Suprapubic skin (tissue), 4 donors: ENCODE results near the gene B3GALT6. TPM values are rescaled to one million over a fixed set of nuclear protein-coding genes. Genes with fewer than 3 reads are reported as not detected.

Source experiments
- DNase-seq, 2 donors: peaks; one replicate each; pipeline ENCODE4 v3.0.0-alpha.2; 2019; ENCODE audit warnings: low spot score in 2 of 2
- H3K27ac ChIP-seq: fragments of 200-600 bp; sonication (generic); one replicate; pipeline ENCODE4 v1.5.1; 2019
- H3K27me3 ChIP-seq: fragments of 200-600 bp; sonication (generic); one replicate; pipeline ENCODE4 v1.5.1; 2019
- H3K36me3 ChIP-seq: fragments of 200-600 bp; sonication (generic); one replicate; pipeline ENCODE4 v1.5.1; 2019
- H3K4me1 ChIP-seq: fragments of 200-600 bp; sonication (generic); one replicate; pipeline ENCODE4 v1.5.1; 2019
- H3K4me3 ChIP-seq: fragments of 200-600 bp; sonication (generic); one replicate; pipeline ENCODE4 v1.5.1; 2019; ENCODE audit warnings: mild to moderate bottlenecking
- H3K9me3 ChIP-seq: fragments of 200-600 bp; sonication (generic); one replicate; pipeline ENCODE4 v1.5.1; 2019
- CTCF ChIP-seq, 2 donors: fragments of 200-600 bp in 1 of 2; fragments of 450-650 bp in 1 of 2; sonication (generic) in 1 of 2; IDR thresholded peaks; one replicate each; pipeline ENCODE4 v1.5.1; 2016 to 2019; ENCODE audit warnings: antibody characterized with exemption in 2 of 2, mild to moderate bottlenecking in 1 of 2, moderate library complexity in 1 of 2
- EP300 ChIP-seq: sonication (generic); formaldehyde crosslinking; IDR thresholded peaks from one replicate; pipeline ENCODE4 v1.6.1; 2017; ENCODE audit warnings: antibody characterized with exemption
- POLR2A ChIP-seq, 2 donors: fragments of 450-650 bp; IDR thresholded peaks; one replicate each; pipeline ENCODE4 v1.6.1; 2017; ENCODE audit warnings: antibody characterized with exemption in 2 of 2, mild to moderate bottlenecking in 2 of 2, moderate library complexity in 2 of 2
- POLR2AphosphoS5 ChIP-seq, 3 donors: sonication (generic); formaldehyde crosslinking; IDR thresholded peaks; one replicate each; pipeline ENCODE4 v1.6.1; 2017; ENCODE audit warnings: antibody characterized with exemption in 3 of 3
- WGBS: methylation state at CpG from one replicate; pipeline ENCODE4 v1.1.5; 2018; 5-methylcytosine and 5-hydroxymethylcytosine counted together
- total RNA-seq, 4 donors: library from RNA; depleted of rRNA; stranded (reverse); fragments of >200 nt; gene quantifications; one replicate each; pipeline ENCODE4 v1.1.0, GENCODE V29; 2016

Gene B3GALT6
- total RNA-seq, 4 donors from 2014 or later: 9.3 to 24.4 (median 16.4) TPM

GRCh38 chr1:1256956-1257871, 25.2 kb downstream of the B3GALT6 start:
- DNase-seq: no peak
- TF ChIP-seq POLR2AphosphoS5 (IDR thresholded peaks at IDR 0.05) (no peak), CTCF (IDR thresholded peaks at IDR 0.05) (no peak), EP300 (no peak), POLR2A (IDR thresholded peaks at IDR 0.05) (no peak)
- Histone ChIP-seq H3K36me3 (peaks cover 69% of the 10 kb centered on the region), H3K27ac (no peak overlapping the region), H3K27me3 (no peaks in the 10 kb centered on the region), H3K9me3 (no peaks in the 10 kb centered on the region), H3K4me3 (no peak overlapping the region), H3K4me1 (peaks cover 23% of the 10 kb centered on the region)
- 88% methylated on average over 30 of the region's 31 CpGs for WGBS

GRCh38 chr1:1259119-1259488, 27.1 kb downstream of the B3GALT6 start:
- H3K9me3 ChIP-seq: no peaks in the 10 kb centered on the region
- DNase-seq: no peak
- peaks cover 23% of the 10 kb centered on the region for H3K4me1 ChIP-seq
- TF ChIP-seq EP300 (no peak), POLR2AphosphoS5 (IDR thresholded peaks at IDR 0.05) (no peak), POLR2A (IDR thresholded peaks at IDR 0.05) (no peak), CTCF (IDR thresholded peaks at IDR 0.05) (no peak)
- H3K4me3 ChIP-seq: no peak overlapping the region
- peaks cover 72% of the 10 kb centered on the region for H3K36me3 ChIP-seq
- no peak overlapping the region for H3K27ac ChIP-seq
- no peaks in the 10 kb centered on the region for H3K27me3 ChIP-seq
- WGBS: 75% methylated on average over 12 of the region's 22 CpGs

GRCh38 chr1:1259540-1259939, 27.5 kb downstream of the B3GALT6 start:
- no peak for DNase-seq
- TF ChIP-seq POLR2A (IDR thresholded peaks at IDR 0.05) (no peak), CTCF (IDR thresholded peaks at IDR 0.05) (no peak), EP300 (no peak), POLR2AphosphoS5 (IDR thresholded peaks at IDR 0.05) (no peak)
- H3K27me3 ChIP-seq: no peaks in the 10 kb centered on the region
- H3K9me3 ChIP-seq: no peaks in the 10 kb centered on the region
- peaks cover 72% of the 10 kb centered on the region for H3K36me3 ChIP-seq
- H3K4me1 ChIP-seq: peaks cover 23% of the 10 kb centered on the region
- no peak overlapping the region for H3K27ac ChIP-seq
- WGBS: 89% methylated on average over 18 of the region's 18 CpGs
- no peak overlapping the region for H3K4me3 ChIP-seq

- H3K36me3 ChIP-seq: peaks cover 72% of the 10 kb centered on the region
These were observed 28.0 kb downstream of the B3GALT6 start for GRCh38 chr1:1259951-1260600.

More at GRCh38 chr1:1259951-1260600, 28.0 kb downstream of the B3GALT6 start:
- WGBS: 72% methylated on average over 16 of the region's 26 CpGs
- Histone ChIP-seq H3K4me3 (no peak overlapping the region), H3K27me3 (no peaks in the 10 kb centered on the region), H3K27ac (no peak overlapping the region), H3K9me3 (no peaks in the 10 kb centered on the region), H3K4me1 (peaks cover 23% of the 10 kb centered on the region)
- DNase-seq: no peak
- TF ChIP-seq CTCF (IDR thresholded peaks at IDR 0.05) (no peak), EP300 (no peak)
